Caco-2 (cell line): ENCODE results near the gene NHEJ1. TPM values are rescaled to one million over a fixed set of nuclear protein-coding genes. Genes with fewer than 3 reads are reported as not detected.

ENCODE experiments used
- BruUV-seq: library from RNA; stranded (reverse); fragments of 400-500 nt; replicated peaks from 2 replicates; lab custom pipeline; 2021; lab: Mats Ljungman, UMichigan
- CTCF ChIA-PET: fragments of 300-600 bp; sonication (Branson Sonifier 250); formaldehyde crosslinking; loops from one replicate; lab custom pipeline; 2022; ENCODE audit warnings: antibody characterized with exemption; lab: Charles Lee
- POLR2A ChIA-PET: fragments of 300-600 bp; sonication (Branson Sonifier 250); formaldehyde crosslinking; loops from one replicate; lab custom pipeline; 2022; ENCODE audit warnings: antibody characterized with exemption; lab: Charles Lee
- DNase-seq, 2 experiments: peaks; one replicate each; pipeline versions ENCODE4 v3.0.0 to v3.0.0-alpha.2; 2020 to 2022
- H3K27me3 ChIP-seq: replicated peaks from 2 replicates; pipeline ENCODE4 v1.6.0; 2011; ENCODE audit warnings: low read length; ENCODE audit not compliant: control insufficient read depth, insufficient read depth
- H3K36me3 ChIP-seq: 2 replicates; pipeline ENCODE4 v1.5.1; 2011; ENCODE audit warnings: low read length; ENCODE audit not compliant: control insufficient read depth, insufficient read depth
- H3K4me1 ChIP-seq: fragments of 250-450 bp; sonication (Bioruptor Pico); 2 replicates; pipeline ENCODE4 v1.5.1; 2020; ENCODE audit warnings: mild to moderate bottlenecking
- H3K4me3 ChIP-seq: 2 replicates; pipeline ENCODE4 v1.5.1; 2011; ENCODE audit warnings: low read depth, mild to moderate bottlenecking, control low read depth, low read length
- H3K9me3 ChIP-seq: fragments of 250-450 bp; sonication (Bioruptor Pico); 2 replicates; pipeline ENCODE4 v1.5.1; 2020; ENCODE audit warnings: mild to moderate bottlenecking, moderate library complexity
- H3K27ac Mint-ChIP-seq: one replicate; pipeline ENCODE4 v1.8.0; 2022; ENCODE audit warnings: mixed read lengths; ENCODE audit not compliant: unreplicated experiment
- H3K27me3 Mint-ChIP-seq: one replicate; pipeline ENCODE4 v1.8.0; 2022; ENCODE audit warnings: mixed read lengths; ENCODE audit not compliant: insufficient read depth, unreplicated experiment
- H3K36me3 Mint-ChIP-seq: one replicate; pipeline ENCODE4 v1.8.0; 2022; ENCODE audit warnings: mild to moderate bottlenecking, mixed read lengths; ENCODE audit not compliant: insufficient read depth, unreplicated experiment
- H3K4me1 Mint-ChIP-seq: one replicate; pipeline ENCODE4 v1.8.0; 2022; ENCODE audit warnings: low read depth, mixed read lengths; ENCODE audit not compliant: unreplicated experiment
- H3K4me3 Mint-ChIP-seq: one replicate; pipeline ENCODE4 v1.8.0; 2022; ENCODE audit warnings: mild to moderate bottlenecking, moderate library complexity, mixed read lengths; ENCODE audit not compliant: unreplicated experiment
- H3K9me3 Mint-ChIP-seq: one replicate; pipeline ENCODE4 v1.8.0; 2022; ENCODE audit warnings: mixed read lengths; ENCODE audit not compliant: unreplicated experiment
- CTCF ChIP-seq, 2 experiments: fragments of 200-600 bp in 1 of 2; IDR thresholded peaks; 1 replicate in 1 of 2; 2 replicates in 1 of 2; pipeline versions ENCODE4 v1.5.1 to v1.8.0; 2011 to 2022; ENCODE audit warnings: antibody characterized with exemption in 1 of 2, control low read depth in 1 of 2, inconsistent platforms in 1 of 2, low read depth in 1 of 2, low read length in 1 of 2, mild to moderate bottlenecking in 1 of 2, moderate library complexity in 1 of 2; ENCODE audit not compliant: insufficient read depth in 1 of 2, severe bottlenecking in 1 of 2, unreplicated experiment in 1 of 2
- intact Hi-C: fragments of 100-400 bp; cut with micrococcal nuclease; formaldehyde crosslinking; loops from one replicate; pipeline ENCODE4 v1.10.0; 2022; ENCODE audit not compliant: unreplicated experiment
- total RNA-seq: library from RNA; stranded (reverse); gene quantifications from 2 replicates; pipeline ENCODE4 v1.2.3, GENCODE V29; 2022

NHEJ1 gene
- total RNA-seq, 1 experiment from 2014 or later = 29.6 TPM

GRCh38 chr2:219045937-219046550 is 114.6 kb downstream of the NHEJ1 start:
- ChIA-PET CTCF (interaction anchor here (0.6 to 1.4 kb wide), 11 partner anchors 12 to 232 kb away, joined by 3 to 9 read pairs (median 3); no protein-coding TSS in a partner anchor), POLR2A (interaction anchor here (0.9 kb wide), 1 partner anchor 14 kb away, joined by 3 read pairs; no protein-coding TSS in a partner anchor)
- Histone ChIP-seq H3K4me3 (no peak overlapping the region), H3K4me1 (0 out of 2 replicates have a peak, but pooled peaks cover 5% of the 10 kb centered on the region), H3K9me3 (no peaks in the 10 kb centered on the region), H3K36me3 (no peaks in the 10 kb centered on the region), H3K27me3 (no peaks in the 10 kb centered on the region)
- BruUV-seq = no TSS peak
- Mint-ChIP-seq H3K9me3 (no peaks in the 10 kb centered on the region), H3K36me3 (no peaks in the 10 kb centered on the region), H3K27ac (no peak overlapping the region), H3K4me3 (no peak overlapping the region), H3K27me3 (peaks cover 8% of the 10 kb centered on the region), H3K4me1 (no peaks in the 10 kb centered on the region)
- DNase-seq = peak in 1 of 2 experiments; percentile 82
- no peak for TF ChIP-seq CTCF (IDR thresholded peaks at IDR 0.05; ENCODE audit: insufficient read depth in 1 of 2, low read depth in 1 of 2, low read length in 1 of 2, severe bottlenecking in 1 of 2, unreplicated experiment in 1 of 2)
- intact Hi-C loops = no loop called here

- H3K36me3 Mint-ChIP-seq = no peaks in the 10 kb centered on the region
- Histone ChIP-seq H3K4me1 (0 out of 2 replicates have a peak, but pooled peaks cover 5% of the 10 kb centered on the region), H3K9me3 (no peaks in the 10 kb centered on the region), H3K36me3 (no peaks in the 10 kb centered on the region), H3K4me3 (no peak overlapping the region), H3K27me3 (no peaks in the 10 kb centered on the region)
- H3K4me1 Mint-ChIP-seq = no peaks in the 10 kb centered on the region
- no TSS peak for BruUV-seq
- H3K9me3 Mint-ChIP-seq = no peaks in the 10 kb centered on the region
- CTCF ChIA-PET = interaction anchor here (1.0 to 2.5 kb wide), 6 partner anchors 13 to 112 kb away, joined by 3 to 9 read pairs (median 4); no protein-coding TSS in a partner anchor
- H3K27ac Mint-ChIP-seq = no peak overlapping the region
- POLR2A ChIA-PET = interaction anchor here (0.6 kb wide), 1 partner anchor 520 kb away, joined by 4 read pairs; no protein-coding TSS in a partner anchor
- no peak overlapping the region for H3K4me3 Mint-ChIP-seq
- TF ChIP-seq CTCF (IDR thresholded peaks at IDR 0.05; ENCODE audit: insufficient read depth in 1 of 2, low read depth in 1 of 2, low read length in 1 of 2, severe bottlenecking in 1 of 2, unreplicated experiment in 1 of 2) = no peak
- intact Hi-C loops = no loop called here
- H3K27me3 Mint-ChIP-seq = peaks cover 7% of the 10 kb centered on the region
- no peak for DNase-seq
These were observed 117.9 kb downstream of the NHEJ1 start for GRCh38 chr2:219042750-219043149.

GRCh38 chr2:219042157-219042556 is 118.5 kb downstream of the NHEJ1 start:
- H3K4me3 Mint-ChIP-seq = no peak overlapping the region
- H3K27ac Mint-ChIP-seq = no peak overlapping the region
- Histone ChIP-seq H3K9me3 (no peaks in the 10 kb centered on the region), H3K36me3 (no peaks in the 10 kb centered on the region), H3K27me3 (no peaks in the 10 kb centered on the region), H3K4me3 (no peak overlapping the region), H3K4me1 (0 out of 2 replicates have a peak, but pooled peaks cover 5% of the 10 kb centered on the region)
- no TSS peak for BruUV-seq
- DNase-seq = no peak
- ChIA-PET CTCF (interaction anchor here (0.7 to 2.5 kb wide), 7 partner anchors 12 to 112 kb away, joined by 3 to 9 read pairs (median 5); no protein-coding TSS in a partner anchor), POLR2A (interaction anchor here (0.6 kb wide), 1 partner anchor 521 kb away, joined by 4 read pairs; no protein-coding TSS in a partner anchor)
- peaks cover 7% of the 10 kb centered on the region for H3K27me3 Mint-ChIP-seq
- no peaks in the 10 kb centered on the region for H3K4me1 Mint-ChIP-seq
- no peak for TF ChIP-seq CTCF (IDR thresholded peaks at IDR 0.05; ENCODE audit: insufficient read depth in 1 of 2, low read depth in 1 of 2, low read length in 1 of 2, severe bottlenecking in 1 of 2, unreplicated experiment in 1 of 2)
- H3K9me3 Mint-ChIP-seq = no peaks in the 10 kb centered on the region
- intact Hi-C loops = no loop called here
- H3K36me3 Mint-ChIP-seq = no peaks in the 10 kb centered on the region
